Urinary bladder (tissue), 4 donors: ENCODE results near the gene C11orf16. TPM values are rescaled to one million over a fixed set of nuclear protein-coding genes. Genes with fewer than 3 reads are reported as not detected.
"Not testable (repeated sequence)": the region's sequence is repeated elsewhere in the genome, so short reads cannot be mapped to it uniquely, and the experiment has no call there.

ENCODE experiments used
- DNase-seq: peaks from one replicate; pipeline ENCODE4 v3.0.0-alpha.2; 2015; ENCODE audit errors: extremely low spot score
- H3K27ac ChIP-seq: one replicate; pipeline ENCODE4 v1.5.1; 2013; ENCODE audit warnings: low read depth, mild to moderate bottlenecking, moderate library complexity
- H3K36me3 ChIP-seq: one replicate; pipeline ENCODE4 v1.6.1; 2013; ENCODE audit warnings: mild to moderate bottlenecking, moderate library complexity; ENCODE audit not compliant: insufficient read depth
- H3K4me1 ChIP-seq: one replicate; pipeline ENCODE4 v1.6.1; 2013; ENCODE audit warnings: mild to moderate bottlenecking, moderate library complexity; ENCODE audit not compliant: insufficient read depth
- H3K4me3 ChIP-seq: one replicate; pipeline ENCODE4 v1.5.1; 2013; ENCODE audit warnings: low read depth, low read length
- WGBS: extraction: QIAGEN DNeasy Blood & Tissue Kit; methylation state at CpG from one replicate; pipeline ENCODE4 v1.1.7; 2013; 5-methylcytosine and 5-hydroxymethylcytosine counted together
- polyA plus RNA-seq: library from polyadenylated mRNA; stranded (reverse); fragments of 200-250 nt; gene quantifications from one replicate; pipeline ENCODE4 v1.2.3, GENCODE V29; 2013
- total RNA-seq: library from RNA; depleted of rRNA; stranded (reverse); fragments of >200 nt; gene quantifications from one replicate; pipeline ENCODE4 v1.2.3, GENCODE V29; 2014
- donor health status: healthy with polysubstance abuse.
- donor health status: healthy.

C11orf16 gene
- total and polyA plus RNA-seq, 2 donors: not detected

GRCh38 chr11:8956860-8957259 is 24.1 kb upstream of the C11orf16 start:
- WGBS: 90% methylated on average over 4 of the region's 4 CpGs
- H3K4me1 ChIP-seq: no peaks in the 10 kb centered on the region
- no peak overlapping the region for H3K4me3 ChIP-seq
- DNase-seq: no peak
- no peak overlapping the region for H3K27ac ChIP-seq
- H3K36me3 ChIP-seq: peaks cover 4% of the 10 kb centered on the region

GRCh38 chr11:8948886-8949285 is 16.1 kb upstream of the C11orf16 start:
- 72% methylated on average over 3 of the region's 3 CpGs for WGBS
- H3K36me3 ChIP-seq: peaks cover 4% of the 10 kb centered on the region

GRCh38 chr11:8947230-8947943 is 14.6 kb upstream of the C11orf16 start:
- peaks cover 4% of the 10 kb centered on the region for H3K36me3 ChIP-seq
- no peak overlapping the region for H3K27ac ChIP-seq
- H3K4me3 ChIP-seq: no peak overlapping the region
- no peaks in the 10 kb centered on the region for H3K4me1 ChIP-seq
- DNase-seq: no peak
- WGBS: 59% methylated on average over 4 of the region's 4 CpGs

More at GRCh38 chr11:8948886-8949285, 16.1 kb upstream of the C11orf16 start:
- Histone ChIP-seq H3K27ac (no peak overlapping the region), H3K4me1 (no peaks in the 10 kb centered on the region), H3K4me3 (no peak overlapping the region)
- DNase-seq: no peak

- WGBS: 73% methylated on average over 5 of the region's 5 CpGs
- Histone ChIP-seq H3K27ac (no peak within 1 kb of the TSS), H3K4me1 (no peaks in the 10 kb centered on the region), H3K4me3 (no peak within 1 kb of the TSS), H3K36me3 (peaks cover 4% of the 10 kb centered on the region)
- no peak for DNase-seq
Measured at GRCh38 chr11:8942518-8943066, 9.8 kb upstream of the C11orf16 start, which contains the start of gene ASCL3. Gene ASCL3, minus strand, starts transcription at chr11:8943016. Its CDS starts 4,855 bp downstream, at chr11:8938161.

GRCh38 chr11:8941341-8942103 is 8.8 kb upstream of the C11orf16 start:
- Histone ChIP-seq H3K27ac (no peak overlapping the region), H3K4me1 (no peaks in the 10 kb centered on the region), H3K36me3 (no peaks in the 10 kb centered on the region), H3K4me3 (no peak overlapping the region)
- DNase-seq: no peak
- 62% methylated on average over 8 of the region's 8 CpGs for WGBS

- H3K27ac ChIP-seq: no peak overlapping the region
- WGBS: 91% methylated on average over 14 of the region's 14 CpGs
- DNase-seq: no peak
- no peak overlapping the region for H3K4me3 ChIP-seq
- no peaks in the 10 kb centered on the region for H3K4me1 ChIP-seq
- H3K36me3 ChIP-seq: no peaks in the 10 kb centered on the region
Measured at GRCh38 chr11:8937659-8938058, 4.9 kb upstream of the C11orf16 start.

GRCh38 chr11:8937159-8937558 is 4.4 kb upstream of the C11orf16 start:
- no peaks in the 10 kb centered on the region for H3K36me3 ChIP-seq
- H3K4me1 ChIP-seq: no peaks in the 10 kb centered on the region
- WGBS: 86% methylated on average over 10 of the region's 10 CpGs
- no peak for DNase-seq
- no peak overlapping the region for H3K27ac ChIP-seq
- no peak overlapping the region for H3K4me3 ChIP-seq

- not testable (repeated sequence) for H3K27ac ChIP-seq, H3K36me3 ChIP-seq, H3K4me3 ChIP-seq, H3K4me1 ChIP-seq, DNase-seq
- WGBS: 97% methylated on average over 2 of the region's 2 CpGs
Measured at GRCh38 chr11:8935789-8936188, 3.0 kb upstream of the C11orf16 start.

GRCh38 chr11:8934742-8935488 is 2.2 kb upstream of the C11orf16 start:
- H3K27ac ChIP-seq: no peak overlapping the region
- no peaks in the 10 kb centered on the region for H3K36me3 ChIP-seq
- 29% methylated on average over 14 of the region's 14 CpGs for WGBS
- no peak overlapping the region for H3K4me3 ChIP-seq
- DNase-seq: no peak
- no peaks in the 10 kb centered on the region for H3K4me1 ChIP-seq

GRCh38 chr11:8933931-8934330 is 1.2 kb upstream of the C11orf16 start:
- DNase-seq: no peak
- no peaks in the 10 kb centered on the region for H3K4me1 ChIP-seq
- 96% methylated on average over 6 of the region's 6 CpGs for WGBS
- no peak overlapping the region for H3K27ac ChIP-seq
- H3K36me3 ChIP-seq: no peaks in the 10 kb centered on the region
- no peak overlapping the region for H3K4me3 ChIP-seq

- no peak for DNase-seq
- WGBS: 95% methylated on average over 12 of the region's 12 CpGs
- H3K4me1 ChIP-seq: no peaks in the 10 kb centered on the region
- H3K27ac ChIP-seq: no peak overlapping the region
- H3K4me3 ChIP-seq: no peak overlapping the region
- H3K36me3 ChIP-seq: no peaks in the 10 kb centered on the region
Measured at GRCh38 chr11:8930456-8931175, 2.1 kb downstream of the C11orf16 start.

- 86% methylated on average over 9 of the region's 9 CpGs for WGBS
- no peaks in the 10 kb centered on the region for H3K4me1 ChIP-seq
- no peak overlapping the region for H3K27ac ChIP-seq
- H3K36me3 ChIP-seq: no peaks in the 10 kb centered on the region
- DNase-seq: no peak
- H3K4me3 ChIP-seq: no peak overlapping the region
Measured at GRCh38 chr11:8928981-8929615, 3.6 kb downstream of the C11orf16 start.
